ENCODE data around the gene RHOT1. TPM values are rescaled to one million over a fixed set of nuclear protein-coding genes. Genes with fewer than 3 reads are reported as not detected.
"Not testable (repeated sequence)": the region's sequence is repeated elsewhere in the genome, so short reads cannot be mapped to it uniquely, and the experiment has no call there.

RHOT1 gene
- total RNA-seq, result 46.6 TPM
- long read RNA-seq, transcript RHOT1-201 (19 exons, 3,133 nt), result major isoform, 19 of 70 reads
- long read RNA-seq, transcript RHOT1-204 (20 exons, 2,960 nt), result minor isoform, 5 of 70 reads
- long read RNA-seq, partial matches to known transcripts, result 27 of 70 reads
- long read RNA-seq, other reads (novel, unspliced or antisense), result 14 of 70 reads

DNA sequence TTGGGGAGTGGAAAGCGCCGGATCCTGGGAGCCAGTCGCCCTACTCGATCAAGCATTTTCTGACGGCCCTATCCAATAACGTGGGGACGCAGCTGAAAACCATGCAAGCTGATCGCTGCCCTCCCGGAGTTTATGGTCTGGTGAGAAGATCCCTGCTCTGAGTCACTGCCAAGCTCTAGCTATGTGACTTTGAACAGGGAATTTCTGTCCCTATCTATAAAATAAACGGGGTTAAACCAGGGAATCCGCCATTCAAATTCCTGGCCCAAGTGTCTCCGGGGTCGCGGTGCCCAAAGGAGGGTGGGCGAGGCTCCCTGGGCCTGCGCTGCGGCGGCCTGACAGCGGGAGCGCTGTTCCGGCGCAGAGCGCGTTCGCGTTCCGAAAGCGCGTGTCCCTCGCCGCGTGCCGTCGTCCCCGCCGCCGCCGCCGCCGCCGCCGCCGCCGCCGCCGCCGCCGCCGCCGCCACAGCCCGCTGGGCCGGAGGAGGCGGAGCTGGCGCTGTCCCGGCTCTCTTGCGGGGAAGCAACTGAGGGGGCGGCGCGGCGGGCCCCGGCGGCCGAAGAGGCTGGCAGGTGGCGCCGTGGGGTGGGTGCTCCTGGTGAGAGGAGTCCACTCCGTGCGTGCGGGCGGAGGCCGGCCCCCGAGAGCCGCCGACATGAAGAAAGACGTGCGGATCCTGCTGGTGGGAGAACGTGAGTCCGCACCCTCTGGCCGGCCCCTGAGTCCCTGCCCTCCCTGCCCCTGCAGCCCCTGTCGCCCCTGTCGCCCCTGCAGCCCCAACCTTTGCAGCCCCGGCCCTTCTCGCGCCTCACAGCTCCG lies at the start of gene RHOT1:
RHOT1 (plus strand) TSS at position 465 of the 819 bp plus-strand sequence; CDS start at position 656, 191 bp downstream.
- Histone ChIP-seq H3K4me1 (peaks cover 19% of the 10 kb centered on the region), H3K27me3 (no peaks in the 10 kb centered on the region), H3K36me3 (no peaks in the 10 kb centered on the region), H3K4me3 (peak within 1 kb of the TSS; percentile 91), H3K9me3 (no peaks in the 10 kb centered on the region), H3K27ac (peak within 1 kb of the TSS; percentile 97)
- intact Hi-C loops (cut with DNase I), result no loop called here
- TF ChIP-seq, protein P1, sequence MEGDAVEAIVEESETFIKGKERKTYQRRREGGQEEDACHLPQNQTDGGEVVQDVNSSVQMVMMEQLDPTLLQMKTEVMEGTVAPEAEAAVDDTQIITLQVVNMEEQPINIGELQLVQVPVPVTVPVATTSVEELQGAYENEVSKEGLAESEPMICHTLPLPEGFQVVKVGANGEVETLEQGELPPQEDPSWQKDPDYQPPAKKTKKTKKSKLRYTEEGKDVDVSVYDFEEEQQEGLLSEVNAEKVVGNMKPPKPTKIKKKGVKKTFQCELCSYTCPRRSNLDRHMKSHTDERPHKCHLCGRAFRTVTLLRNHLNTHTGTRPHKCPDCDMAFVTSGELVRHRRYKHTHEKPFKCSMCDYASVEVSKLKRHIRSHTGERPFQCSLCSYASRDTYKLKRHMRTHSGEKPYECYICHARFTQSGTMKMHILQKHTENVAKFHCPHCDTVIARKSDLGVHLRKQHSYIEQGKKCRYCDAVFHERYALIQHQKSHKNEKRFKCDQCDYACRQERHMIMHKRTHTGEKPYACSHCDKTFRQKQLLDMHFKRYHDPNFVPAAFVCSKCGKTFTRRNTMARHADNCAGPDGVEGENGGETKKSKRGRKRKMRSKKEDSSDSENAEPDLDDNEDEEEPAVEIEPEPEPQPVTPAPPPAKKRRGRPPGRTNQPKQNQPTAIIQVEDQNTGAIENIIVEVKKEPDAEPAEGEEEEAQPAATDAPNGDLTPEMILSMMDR (IDR thresholded peaks at IDR 0.05), result peak; percentile 65
- DNase-seq, result peak; percentile 89
- ATAC-seq, result peak; percentile 77

- ATAC-seq, result no peak
- TF ChIP-seq, protein P1 (IDR thresholded peaks at IDR 0.05), result no peak
- intact Hi-C loops (cut with DNase I), result no loop called here
- no peak for DNase-seq
- Histone ChIP-seq H3K36me3 (no peaks in the 10 kb centered on the region), H3K4me1 (no peaks in the 10 kb centered on the region), H3K27ac (no peak overlapping the region), H3K27me3 (no peaks in the 10 kb centered on the region), H3K9me3 (no peaks in the 10 kb centered on the region), H3K4me3 (no peak overlapping the region)
Observed at GRCh38 chr17:32099686-32100085, 42.6 kb upstream of the RHOT1 start.

DNA sequence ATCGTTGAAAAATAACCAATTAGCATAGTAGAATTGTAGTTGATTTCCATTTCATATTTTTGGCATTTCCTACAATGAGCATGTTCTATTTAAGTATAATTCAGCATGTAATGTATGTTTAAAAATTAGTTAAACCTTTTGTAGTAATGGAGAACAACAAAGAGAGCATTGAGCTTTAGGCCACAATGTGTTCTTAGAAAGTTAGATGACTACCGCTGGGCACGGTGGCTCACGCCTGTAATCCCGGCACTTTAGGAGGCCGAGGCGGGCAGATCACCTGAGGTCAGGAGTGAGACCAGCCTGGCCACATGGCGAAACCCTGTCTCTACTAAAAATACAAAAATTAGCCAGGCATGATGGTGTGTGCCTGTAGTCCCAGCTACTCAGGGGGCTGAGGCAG lies 42.0 kb upstream of the RHOT1 start:
- not testable (repeated sequence) for H3K27ac ChIP-seq

GRCh38 chr17:32100971-32101631 lies 41.2 kb upstream of the RHOT1 start:
- intact Hi-C loops (cut with DNase I), result no loop called here
- Histone ChIP-seq H3K27me3 (no peaks in the 10 kb centered on the region), H3K4me1 (no peaks in the 10 kb centered on the region), H3K4me3 (no peak overlapping the region), H3K27ac (no peak overlapping the region), H3K9me3 (no peaks in the 10 kb centered on the region), H3K36me3 (no peaks in the 10 kb centered on the region)
- ATAC-seq (peak; percentile 61), DNase-seq (no peak)
- TF ChIP-seq, protein P1 (IDR thresholded peaks at IDR 0.05), result no peak

More for the DNA sequence above, 42.0 kb upstream of the RHOT1 start:
- H3K4me3 ChIP-seq; H3K36me3 ChIP-seq; ATAC-seq; DNase-seq; H3K27me3 ChIP-seq; H3K9me3 ChIP-seq; H3K4me1 ChIP-seq; intact Hi-C loops (cut with DNase I): not testable (repeated sequence)

DNA sequence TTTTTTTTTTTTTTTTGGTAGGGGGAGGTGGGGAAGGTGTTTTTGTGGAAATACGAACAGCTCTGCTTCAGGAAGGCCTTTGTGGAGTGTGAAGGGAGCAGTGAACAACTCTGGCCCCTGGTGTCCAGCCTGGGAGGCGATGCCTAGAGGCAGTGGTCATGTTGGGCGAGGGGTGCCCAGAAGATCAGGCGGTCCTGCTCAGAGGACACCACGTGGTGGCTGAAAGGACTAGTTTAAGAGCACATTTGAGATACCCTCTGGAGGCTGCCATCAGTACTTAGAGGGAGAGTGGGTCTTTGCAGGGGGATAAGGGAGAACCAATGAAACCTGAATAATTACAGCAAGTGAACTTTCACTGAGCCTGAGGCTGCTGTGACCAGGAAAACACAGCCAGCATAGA lies 40.1 kb upstream of the RHOT1 start:
- no peak overlapping the region for H3K27ac ChIP-seq
- H3K9me3 ChIP-seq, result no peaks in the 10 kb centered on the region
- intact Hi-C loops (cut with DNase I), result no loop called here
- TF ChIP-seq, protein P1 (IDR thresholded peaks at IDR 0.05), result no peak
- no peaks in the 10 kb centered on the region for H3K36me3 ChIP-seq
- DNase-seq, result no peak
- no peaks in the 10 kb centered on the region for H3K4me1 ChIP-seq
- H3K27me3 ChIP-seq, result no peaks in the 10 kb centered on the region
- no peak overlapping the region for H3K4me3 ChIP-seq
- ATAC-seq, result no peak

Measured in upper lobe of right lung (tissue), 1 donor.